Smooth muscle cell of the brain vasculature (primary cell): ENCODE data around the gene EID1.
"Not testable (repeated sequence)": the region's sequence is repeated elsewhere in the genome, so short reads cannot be mapped to it uniquely, and the experiment has no call there.

Experiments
- DNase-seq: peaks from one replicate; pipeline ENCODE4 v3.0.0-alpha.2; 2012; ENCODE audit warnings: low read depth, low spot score

The EID1 gene

GRCh38 chr15:48909313-48909712, 31.4 kb downstream of the EID1 start:
- not testable (repeated sequence) for DNase-seq

- DNase-seq, result not testable (repeated sequence)
Measured at GRCh38 chr15:48910554-48910953, 32.6 kb downstream of the EID1 start.

- no peak for DNase-seq
Measured at GRCh38 chr15:48913141-48913540, 35.2 kb downstream of the EID1 start.

- DNase-seq, result no peak
Measured at GRCh38 chr15:48914717-48915116, 36.8 kb downstream of the EID1 start.

GRCh38 chr15:48915861-48916260, 37.9 kb downstream of the EID1 start:
- DNase-seq, result no peak

GRCh38 chr15:48916721-48917120, 38.8 kb downstream of the EID1 start:
- DNase-seq, result no peak

- DNase-seq, result no peak
Measured at GRCh38 chr15:48922046-48922445, 44.1 kb downstream of the EID1 start.

- DNase-seq, result no peak
Measured at GRCh38 chr15:48924528-48925393, 46.8 kb downstream of the EID1 start.

- peak; percentile 46 for DNase-seq
Measured at GRCh38 chr15:48925714-48926223, 47.8 kb downstream of the EID1 start.

- no peak for DNase-seq
Measured at GRCh38 chr15:48928877-48929538, 51.1 kb downstream of the EID1 start.

- DNase-seq, result no peak
Measured at GRCh38 chr15:48929661-48930060, 51.7 kb downstream of the EID1 start.
